Epithelial cell of esophagus (primary cell): ENCODE results near the gene GDPD5.

ENCODE experiments used
- DNase-seq: peaks from one replicate; pipeline ENCODE4 v3.0.0; 2010; ENCODE audit warnings: low read depth
- H3K4me3 ChIP-seq: 2 replicates; pipeline ENCODE4 v1.5.1; 2011; ENCODE audit warnings: mild to moderate bottlenecking, low read length, control low read depth
- CTCF ChIP-seq: IDR thresholded peaks from 2 replicates; pipeline ENCODE4 v1.5.1; 2011; ENCODE audit warnings: low read depth, mild to moderate bottlenecking, low read length, control low read depth, inconsistent platforms; ENCODE audit not compliant: insufficient read depth; ENCODE audit errors: missing control alignments

Gene GDPD5

GRCh38 chr11:75548595-75549272 lies 23.0 kb upstream of the GDPD5 start:
- no peak for DNase-seq
- no peak for TF ChIP-seq CTCF
- no peak overlapping the region for H3K4me3 ChIP-seq

- H3K4me3 ChIP-seq: no peak overlapping the region
- peak; percentile 77 for TF ChIP-seq CTCF
- peak; percentile 58 for DNase-seq
These were observed 21.9 kb upstream of the GDPD5 start for GRCh38 chr11:75547617-75548058.

- H3K4me3 ChIP-seq: no peak overlapping the region
- no peak for DNase-seq
- no peak for TF ChIP-seq CTCF
These were observed 21.4 kb upstream of the GDPD5 start for GRCh38 chr11:75547177-75547576.

GRCh38 chr11:75543806-75544205 lies 18.1 kb upstream of the GDPD5 start:
- TF ChIP-seq CTCF: no peak
- H3K4me3 ChIP-seq: no peak overlapping the region
- DNase-seq: no peak

GRCh38 chr11:75542088-75542438 lies 16.3 kb upstream of the GDPD5 start:
- DNase-seq: no peak
- no peak overlapping the region for H3K4me3 ChIP-seq
- TF ChIP-seq CTCF: no peak

GRCh38 chr11:75541193-75542087 lies 15.7 kb upstream of the GDPD5 start:
- no peak overlapping the region for H3K4me3 ChIP-seq
- no peak for DNase-seq
- no peak for TF ChIP-seq CTCF
